ENCODE results near the gene LRP3. TPM values are rescaled to one million over a fixed set of nuclear protein-coding genes. Genes with fewer than 3 reads are reported as not detected.

The LRP3 gene
- total RNA-seq, 2 donors from 2014 or later, result 16.3 to 22.2 TPM

DNA sequence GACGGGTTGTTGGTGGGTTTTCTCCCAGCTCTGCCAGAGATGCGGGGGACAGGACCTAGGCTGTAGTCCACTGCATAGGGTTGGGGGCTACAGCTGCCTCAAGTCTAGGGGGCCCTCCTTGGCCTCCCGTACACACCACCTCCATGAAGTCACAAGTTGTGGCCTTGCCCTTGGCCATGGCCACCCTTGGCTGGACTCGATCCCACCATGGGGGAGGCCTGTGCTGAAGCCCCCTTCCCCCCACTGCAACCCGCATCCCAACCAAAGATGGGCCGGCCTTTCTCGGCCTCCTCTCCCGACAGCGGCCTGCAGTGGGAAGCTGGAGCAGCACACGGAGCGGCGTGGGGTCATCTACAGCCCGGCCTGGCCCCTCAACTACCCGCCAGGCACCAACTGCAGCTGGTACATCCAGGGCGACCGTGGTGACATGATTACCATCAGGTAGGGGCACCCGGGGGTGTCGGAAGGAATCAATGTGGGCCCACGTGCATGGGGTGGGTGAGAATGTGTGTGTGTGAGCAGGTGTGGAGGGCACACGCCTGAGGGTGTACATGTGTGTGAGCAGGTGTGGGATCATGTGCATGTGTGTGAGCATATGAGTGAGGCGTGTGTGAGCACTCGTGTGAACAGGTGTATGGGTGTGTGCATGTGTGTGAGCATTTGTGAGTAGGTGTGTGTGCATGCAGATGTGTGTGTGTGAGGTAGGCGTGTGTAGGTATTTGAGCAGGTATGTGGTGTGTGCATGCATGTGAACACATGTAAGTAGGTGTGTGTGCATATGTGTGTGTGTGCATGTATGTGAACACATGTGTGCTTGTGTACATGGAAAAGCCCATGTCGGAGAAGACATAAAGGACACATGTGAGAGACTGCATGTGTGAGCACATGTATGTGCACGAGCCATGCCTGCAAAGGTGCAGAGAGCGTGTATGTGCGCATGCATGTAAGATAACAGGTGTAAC lies 8.7 kb downstream of the LRP3 start:
- no peak overlapping the region for H3K27ac ChIP-seq
- H3K4me3 ChIP-seq, result no peak overlapping the region
- H3K27me3 ChIP-seq, result no peaks in the 10 kb centered on the region
- no peak for TF ChIP-seq CTCF (IDR thresholded peaks at IDR 0.05)
- H3K36me3 ChIP-seq, result peaks cover 7% of the 10 kb centered on the region
- H3K4me1 ChIP-seq, result no peaks in the 10 kb centered on the region
- DNase-seq (ENCODE audit: low spot score), result no peak
- H3K9me3 ChIP-seq, result no peaks in the 10 kb centered on the region

GRCh38 chr19:33203529-33203928 lies 9.4 kb downstream of the LRP3 start:
- no peak overlapping the region for H3K27ac ChIP-seq
- TF ChIP-seq CTCF (IDR thresholded peaks at IDR 0.05), result no peak
- no peak for DNase-seq (ENCODE audit: low spot score)
- H3K9me3 ChIP-seq, result no peaks in the 10 kb centered on the region
- H3K4me3 ChIP-seq, result no peak overlapping the region
- peaks cover 7% of the 10 kb centered on the region for H3K36me3 ChIP-seq
- H3K27me3 ChIP-seq, result no peaks in the 10 kb centered on the region
- no peaks in the 10 kb centered on the region for H3K4me1 ChIP-seq

GRCh38 chr19:33204136-33204973 lies 10.2 kb downstream of the LRP3 start:
- Histone ChIP-seq H3K9me3 (no peaks in the 10 kb centered on the region), H3K27me3 (no peaks in the 10 kb centered on the region), H3K36me3 (peaks cover 7% of the 10 kb centered on the region), H3K4me1 (no peaks in the 10 kb centered on the region), H3K4me3 (no peak overlapping the region), H3K27ac (no peak overlapping the region)
- no peak for TF ChIP-seq CTCF (IDR thresholded peaks at IDR 0.05)
- DNase-seq (ENCODE audit: low spot score), result no peak

DNA sequence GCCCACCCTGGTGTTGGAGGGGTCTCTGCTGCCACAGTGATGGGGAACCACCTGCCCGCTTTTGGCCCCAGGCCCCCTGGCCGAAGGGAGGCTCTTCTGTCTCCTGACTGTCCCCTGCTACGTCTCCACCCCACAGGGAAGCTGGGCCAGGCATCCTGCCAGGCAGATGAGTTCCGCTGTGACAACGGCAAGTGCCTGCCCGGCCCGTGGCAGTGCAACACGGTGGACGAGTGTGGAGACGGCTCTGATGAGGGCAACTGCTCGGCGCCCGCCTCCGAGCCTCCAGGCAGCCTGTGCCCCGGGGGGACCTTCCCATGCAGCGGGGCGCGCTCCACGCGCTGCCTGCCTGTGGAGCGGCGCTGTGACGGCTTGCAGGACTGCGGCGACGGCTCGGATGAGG lies 11.0 kb downstream of the LRP3 start:
- peaks cover 7% of the 10 kb centered on the region for H3K36me3 ChIP-seq
- DNase-seq (ENCODE audit: low spot score), result no peak
- no peak overlapping the region for H3K27ac ChIP-seq
- H3K4me3 ChIP-seq, result no peak overlapping the region
- H3K4me1 ChIP-seq, result no peaks in the 10 kb centered on the region
- no peak for TF ChIP-seq CTCF (IDR thresholded peaks at IDR 0.05)
- H3K27me3 ChIP-seq, result no peaks in the 10 kb centered on the region
- H3K9me3 ChIP-seq, result no peaks in the 10 kb centered on the region

- H3K4me3 ChIP-seq, result no peak overlapping the region
- H3K9me3 ChIP-seq, result no peaks in the 10 kb centered on the region
- DNase-seq (ENCODE audit: low spot score), result no peak
- peaks cover 7% of the 10 kb centered on the region for H3K36me3 ChIP-seq
- H3K27me3 ChIP-seq, result no peaks in the 10 kb centered on the region
- TF ChIP-seq CTCF (IDR thresholded peaks at IDR 0.05), result no peak
- no peaks in the 10 kb centered on the region for H3K4me1 ChIP-seq
- no peak overlapping the region for H3K27ac ChIP-seq
These were observed 11.6 kb downstream of the LRP3 start for GRCh38 chr19:33205531-33206260.
